ENCODE measurements around the gene LRIT2. TPM values are rescaled to one million over a fixed set of nuclear protein-coding genes. Genes with fewer than 3 reads are reported as not detected.

The LRIT2 gene
- total and polyA plus RNA-seq, 4 donors: not detected

GRCh38 chr10:84269162-84269561 lies 43.8 kb upstream of the LRIT2 start:
- H3K4me1 ChIP-seq (ENCODE audit: control insufficient read depth in 5 of 5, insufficient read depth in 5 of 5, low read length in 5 of 5): peaks cover 0 to 2% (median 0%) of the 10 kb centered on the region in 5 donors
- H3K4me3 ChIP-seq: no peak overlapping the region
- 76 to 90% methylated on average over 1 of the region's 1 CpG for WGBS, 2 donors
- H3K9ac ChIP-seq (ENCODE audit: insufficient read depth in 1 of 2, low read length in 2 of 2): no peak overlapping the region
- DNase-seq (no peak), ATAC-seq (ENCODE audit: insufficient read depth, low FRiP score) (no peak)
- H3K27ac ChIP-seq (ENCODE audit: low read depth in 1 of 2, low read length in 1 of 2): no peak overlapping the region
- H3K36me3 ChIP-seq (ENCODE audit: control insufficient read depth in 4 of 4, insufficient read depth in 4 of 4, low read length in 4 of 4): no peaks in the 10 kb centered on the region
- peaks cover 0 to 2% (median 0%) of the 10 kb centered on the region in 3 donors for H3K27me3 ChIP-seq (ENCODE audit: control insufficient read depth in 3 of 3, insufficient read depth in 3 of 3, low read length in 2 of 3)
- TF ChIP-seq CTCF (IDR thresholded peaks at IDR 0.05; ENCODE audit: control extremely low read depth, extremely low read depth): no peak
- H3K9me3 ChIP-seq (ENCODE audit: control insufficient read depth in 4 of 4, insufficient read depth in 3 of 4, low read length in 3 of 4): no peaks in the 10 kb centered on the region

- Histone ChIP-seq H3K36me3 (ENCODE audit: control insufficient read depth in 4 of 4, insufficient read depth in 4 of 4, low read length in 4 of 4) (no peaks in the 10 kb centered on the region), H3K4me3 (no peak overlapping the region), H3K4me1 (ENCODE audit: control insufficient read depth in 5 of 5, insufficient read depth in 5 of 5, low read length in 5 of 5) (peaks cover 0 to 2% (median 0%) of the 10 kb centered on the region in 5 donors), H3K9ac (ENCODE audit: insufficient read depth in 1 of 2, low read length in 2 of 2) (no peak overlapping the region), H3K27ac (ENCODE audit: low read depth in 1 of 2, low read length in 1 of 2) (no peak overlapping the region), H3K27me3 (ENCODE audit: control insufficient read depth in 3 of 3, insufficient read depth in 3 of 3, low read length in 2 of 3) (peaks cover 0 to 2% (median 0%) of the 10 kb centered on the region in 3 donors), H3K9me3 (ENCODE audit: control insufficient read depth in 4 of 4, insufficient read depth in 3 of 4, low read length in 3 of 4) (no peaks in the 10 kb centered on the region)
- no peak for ATAC-seq (ENCODE audit: insufficient read depth, low FRiP score)
- peak in 2 of 3 donors; percentile 32 to 37 for DNase-seq
- 42 to 48% methylated on average over 7 of the region's 7 CpGs for WGBS, 2 donors
- TF ChIP-seq CTCF (IDR thresholded peaks at IDR 0.05; ENCODE audit: control extremely low read depth, extremely low read depth): peak; percentile 47
These were observed 42.3 kb upstream of the LRIT2 start for GRCh38 chr10:84267503-84268126.

GRCh38 chr10:84265418-84265817 lies 40.1 kb upstream of the LRIT2 start:
- Histone ChIP-seq H3K27ac (ENCODE audit: low read depth in 1 of 2, low read length in 1 of 2) (no peak overlapping the region), H3K36me3 (ENCODE audit: control insufficient read depth in 4 of 4, insufficient read depth in 4 of 4, low read length in 4 of 4) (no peaks in the 10 kb centered on the region), H3K27me3 (ENCODE audit: control insufficient read depth in 3 of 3, insufficient read depth in 3 of 3, low read length in 2 of 3) (no peaks in the 10 kb centered on the region), H3K4me3 (no peak overlapping the region), H3K4me1 (ENCODE audit: control insufficient read depth in 5 of 5, insufficient read depth in 5 of 5, low read length in 5 of 5) (peaks cover 0 to 2% (median 0%) of the 10 kb centered on the region in 5 donors), H3K9me3 (ENCODE audit: control insufficient read depth in 4 of 4, insufficient read depth in 3 of 4, low read length in 3 of 4) (no peaks in the 10 kb centered on the region), H3K9ac (ENCODE audit: insufficient read depth in 1 of 2, low read length in 2 of 2) (no peak overlapping the region)
- DNase-seq (no peak), ATAC-seq (ENCODE audit: insufficient read depth, low FRiP score) (no peak)
- TF ChIP-seq CTCF (IDR thresholded peaks at IDR 0.05; ENCODE audit: control extremely low read depth, extremely low read depth): no peak
- 80 to 95% methylated on average over 4 of the region's 4 CpGs for WGBS, 2 donors

Data from lung (tissue), 12 donors.